OCI-LY7 (cell line): Measurements from ENCODE around the gene ALDOB.

Experiments
- EZH2phosphoT487 ChIP-seq: fragments of 200-600 bp; sonication (generic); IDR thresholded peaks from 2 replicates; pipeline ENCODE4 v1.6.1; 2018; ENCODE audit warnings: low read depth, borderline replicate concordance, mild to moderate bottlenecking, mixed run types, antibody characterized with exemption, low read length, moderate library complexity, mixed read lengths
- TF ChIP-seq, protein P1 (sequence below): fragments of 200-600 bp; sonication (generic); conservative IDR thresholded peaks from 2 replicates; pipeline ENCODE4 v1.5.1; 2014; ENCODE audit warnings: mild to moderate bottlenecking, antibody characterized with exemption, low read length, moderate library complexity, mixed read lengths

DNA sequence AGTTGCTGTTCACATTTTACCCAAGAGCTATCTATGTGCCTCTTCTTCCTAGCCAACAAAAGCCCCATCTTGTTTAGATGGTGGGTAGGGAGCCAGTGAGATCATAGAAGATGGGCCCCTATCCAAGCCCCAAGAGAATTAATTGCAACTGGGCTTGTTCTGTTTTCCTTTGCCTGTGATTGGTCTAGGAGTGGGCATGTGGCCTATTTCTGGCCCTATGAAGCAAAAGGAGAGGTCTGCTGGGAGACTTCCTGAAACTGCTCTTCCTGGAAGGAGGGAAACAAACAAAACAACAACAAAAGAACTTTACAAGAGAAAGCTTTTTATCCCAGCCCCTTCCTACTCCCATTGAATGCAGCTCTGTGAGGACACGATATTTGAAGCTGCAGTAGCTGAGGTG is 32.5 kb upstream of the ALDOB start:
- TF ChIP-seq, protein P1, sequence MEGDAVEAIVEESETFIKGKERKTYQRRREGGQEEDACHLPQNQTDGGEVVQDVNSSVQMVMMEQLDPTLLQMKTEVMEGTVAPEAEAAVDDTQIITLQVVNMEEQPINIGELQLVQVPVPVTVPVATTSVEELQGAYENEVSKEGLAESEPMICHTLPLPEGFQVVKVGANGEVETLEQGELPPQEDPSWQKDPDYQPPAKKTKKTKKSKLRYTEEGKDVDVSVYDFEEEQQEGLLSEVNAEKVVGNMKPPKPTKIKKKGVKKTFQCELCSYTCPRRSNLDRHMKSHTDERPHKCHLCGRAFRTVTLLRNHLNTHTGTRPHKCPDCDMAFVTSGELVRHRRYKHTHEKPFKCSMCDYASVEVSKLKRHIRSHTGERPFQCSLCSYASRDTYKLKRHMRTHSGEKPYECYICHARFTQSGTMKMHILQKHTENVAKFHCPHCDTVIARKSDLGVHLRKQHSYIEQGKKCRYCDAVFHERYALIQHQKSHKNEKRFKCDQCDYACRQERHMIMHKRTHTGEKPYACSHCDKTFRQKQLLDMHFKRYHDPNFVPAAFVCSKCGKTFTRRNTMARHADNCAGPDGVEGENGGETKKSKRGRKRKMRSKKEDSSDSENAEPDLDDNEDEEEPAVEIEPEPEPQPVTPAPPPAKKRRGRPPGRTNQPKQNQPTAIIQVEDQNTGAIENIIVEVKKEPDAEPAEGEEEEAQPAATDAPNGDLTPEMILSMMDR = no peak
- no peak for TF ChIP-seq EZH2phosphoT487
